ENCODE measurements around the gene SMIM22. TPM values are rescaled to one million over a fixed set of nuclear protein-coding genes. Genes with fewer than 3 reads are reported as not detected.

SMIM22 gene
- polyA plus RNA-seq, 2 of the 4 experiments (the other 2 are of a cell fraction) = not detected

- Histone ChIP-seq H3K27ac (peak within 1 kb of the TSS; percentile 84 to 98), H3K4me2 (peak within 1 kb of the TSS; percentile 86), H3K4me1 (peaks cover 17% of the 10 kb centered on the region; the same call in 2 of the 3 replicates), H3K9me3 (no peaks in the 10 kb centered on the region), H3K4me3 (peak within 1 kb of the TSS; percentile 81)
- ATAC-seq (peak; percentile 86 to 94), DNase-seq (ENCODE audit: low read depth in 1 of 2, low spot score in 1 of 2) (peak; percentile 96 to 97), FAIRE-seq (no peak)
- 2% methylated on average over 17 of the region's 72 CpGs for WGBS (ENCODE audit: missing lambda C conversion rate)
- ChIA-PET POLR2A (interaction anchor here (1.3 to 2.3 kb wide), 3 partner anchors 32 to 151 kb away, joined by 3 to 25 read pairs (median 5); partner anchors contain the start of genes ANKS3 and DNAAF8), CTCF (interaction anchor here (0.7 to 1.2 kb wide), 4 partner anchors 103 to 189 kb away, joined by 3 to 5 read pairs (median 3); no protein-coding TSS in a partner anchor)
- peak; percentile 61; the same call in 1 of the 3 replicates for TF ChIP-seq BCL3 (IDR thresholded peaks at IDR 0.05)
- TF ChIP-seq HES2 (IDR thresholded peaks at IDR 0.05) = no peak
- no peak for TF ChIP-seq HOXB13 (CRISPR knock-in tag; IDR thresholded peaks at IDR 0.05; ENCODE audit: low read depth)
- peak; percentile 87 for TF ChIP-seq MAX (IDR thresholded peaks at IDR 0.05)
- peak; percentile 89 for TF ChIP-seq PHF8 (IDR thresholded peaks at IDR 0.05; ENCODE audit: borderline replicate concordance, low read depth)
- no peak for TF ChIP-seq RAD21 (conservative IDR thresholded peaks at IDR 0.05 in 1 of 2, IDR thresholded peaks at IDR 0.05 in 1 of 2)
- TF ChIP-seq EHF (CRISPR knock-in tag; IDR thresholded peaks at IDR 0.05) = no peak
- TF ChIP-seq RNF2 (IDR thresholded peaks at IDR 0.05; ENCODE audit: borderline replicate concordance, low read depth) = no peak
- no peak for TF ChIP-seq PBX3 (IDR thresholded peaks at IDR 0.05)
- no peak for TF ChIP-seq BHLHE40 (IDR thresholded peaks at IDR 0.05; ENCODE audit: low read depth, low read length)
- TF ChIP-seq ZFP36 (IDR thresholded peaks at IDR 0.05; ENCODE audit: borderline replicate concordance, partially characterized antibody) = no peak
- TF ChIP-seq TFCP2L1 (CRISPR knock-in tag; IDR thresholded peaks at IDR 0.05) = no peak
- no peak for TF ChIP-seq ZSCAN20 (CRISPR knock-in tag; IDR thresholded peaks at IDR 0.05)
- no peak for TF ChIP-seq USF2 (IDR thresholded peaks at IDR 0.05)
- peak; percentile 30; the same call in 1 of the 2 replicates for TF ChIP-seq GATA3 (IDR thresholded peaks at IDR 0.05; ENCODE audit: borderline replicate concordance)
- 0 out of 2 replicates have a peak, but pooled peaks have one; percentile 52 for TF ChIP-seq RFX5 (IDR thresholded peaks at IDR 0.05)
- no peak for TF ChIP-seq HEYL (CRISPR knock-in tag; IDR thresholded peaks at IDR 0.05)
- no peak for TF ChIP-seq NPAS2 (CRISPR knock-in tag; IDR thresholded peaks at IDR 0.05; ENCODE audit: borderline replicate concordance)
- no peak for TF ChIP-seq EP300 (IDR thresholded peaks at IDR 0.05)
- no peak for TF ChIP-seq NR3C1 (IDR thresholded peaks at IDR 0.05)
- TF ChIP-seq CBX2 (IDR thresholded peaks at IDR 0.05; ENCODE audit: borderline replicate concordance, low read depth) = no peak
- TF ChIP-seq MAFK (IDR thresholded peaks at IDR 0.05; ENCODE audit: partially characterized antibody) = no peak
- peak; percentile 62; the same call in 1 of the 2 replicates for TF ChIP-seq E2F6 (IDR thresholded peaks at IDR 0.05; ENCODE audit: borderline replicate concordance, low read depth)
- TF ChIP-seq FOSL2 (IDR thresholded peaks at IDR 0.05) = no peak
- no peak for TF ChIP-seq FOSL2 (CRISPR knock-in tag; IDR thresholded peaks at IDR 0.05)
- peak; percentile 58; the same call in 1 of the 2 replicates for TF ChIP-seq MYC (IDR thresholded peaks at IDR 0.05; ENCODE audit: borderline replicate concordance, low read length)
- no peak for TF ChIP-seq FOSB (CRISPR knock-in tag; IDR thresholded peaks at IDR 0.05)
- no peak for TF ChIP-seq REST (IDR thresholded peaks at IDR 0.05)
- no peak for TF ChIP-seq FOXS1 (CRISPR knock-in tag; IDR thresholded peaks at IDR 0.05)
- TF ChIP-seq HMGXB4 (CRISPR knock-in tag; IDR thresholded peaks at IDR 0.05; ENCODE audit: borderline replicate concordance) = no peak
Observed at GRCh38 chr16:4766875-4767628, 28.1 kb upstream of the SMIM22 start, which contains the start of gene ZNF500. ZNF500 (minus strand) TSS chr16:4767162; CDS start chr16:4765978, 1,184 bp downstream.
